Keratinocyte (primary cell): Measurements from ENCODE around the gene NUDT6. TPM values are rescaled to one million over a fixed set of nuclear protein-coding genes. Genes with fewer than 3 reads are reported as not detected.

Source experiments
- DNase-seq: peaks from one replicate; pipeline ENCODE4 v3.0.0-alpha.2; 2011; ENCODE audit warnings: low read depth, missing footprints, low spot score
- FAIRE-seq: peaks from 2 replicates; lab custom pipeline; 2011; peaks lifted over from hg19 to GRCh38; lab: Jason Lieb, UNC
- H2AFZ ChIP-seq: 2 replicates; pipeline ENCODE4 v1.6.0; 2012; ENCODE audit warnings: low read length, control low read depth, inconsistent platforms; ENCODE audit not compliant: control insufficient read depth
- H3K27ac ChIP-seq: 2 replicates; pipeline ENCODE4 v1.5.1; 2011; ENCODE audit warnings: low read length; ENCODE audit not compliant: control insufficient read depth, insufficient read depth
- H3K27me3 ChIP-seq: 3 replicates; pipeline ENCODE4 v1.6.0; 2011; ENCODE audit warnings: low read length; ENCODE audit not compliant: control insufficient read depth, insufficient read depth; ENCODE audit errors: extremely low read depth
- H3K36me3 ChIP-seq, 2 experiments: 2 replicates in 1 of 2; 3 replicates in 1 of 2; pipeline ENCODE4 v1.5.1; 2011; ENCODE audit warnings: low read length in 2 of 2, mild to moderate bottlenecking in 1 of 2; ENCODE audit not compliant: control insufficient read depth in 2 of 2, insufficient read depth in 2 of 2; ENCODE audit errors: extremely low read depth in 1 of 2
- H3K4me1 ChIP-seq: 3 replicates; pipeline ENCODE4 v1.5.1; 2011; ENCODE audit warnings: low read length; ENCODE audit not compliant: control insufficient read depth, insufficient read depth; ENCODE audit errors: extremely low read depth
- H3K4me2 ChIP-seq: 3 replicates; pipeline ENCODE4 v1.6.0; 2011; ENCODE audit warnings: low read depth, low read length; ENCODE audit not compliant: control insufficient read depth, insufficient read depth; ENCODE audit errors: extremely low read depth
- H3K4me3 ChIP-seq, 3 experiments: fragments of 200-600 bp in 1 of 3; sonication (generic) in 1 of 3; 2 replicates in 2 of 3; 3 replicates in 1 of 3; pipeline ENCODE4 v1.5.1; 2011 to 2016; ENCODE audit warnings: low read length in 3 of 3, mild to moderate bottlenecking in 3 of 3, control low read depth in 2 of 3, inconsistent platforms in 1 of 3, low read depth in 1 of 3, mixed read lengths in 1 of 3, mixed run types in 1 of 3, moderate library complexity in 1 of 3; ENCODE audit not compliant: control insufficient read depth in 2 of 3, insufficient read depth in 2 of 3; ENCODE audit errors: extremely low read depth in 1 of 3
- H3K79me2 ChIP-seq: 2 replicates; pipeline ENCODE4 v1.6.0; 2012; ENCODE audit warnings: low read length; ENCODE audit not compliant: control insufficient read depth, insufficient read depth
- H3K9ac ChIP-seq: 3 replicates; pipeline ENCODE4 v1.6.0; 2011; ENCODE audit warnings: low read length; ENCODE audit not compliant: control insufficient read depth, insufficient read depth; ENCODE audit errors: extremely low read depth
- H3K9me1 ChIP-seq: 3 replicates; pipeline ENCODE4 v1.6.0; 2011; ENCODE audit warnings: low read length; ENCODE audit not compliant: control insufficient read depth, insufficient read depth; ENCODE audit errors: extremely low read depth
- H3K9me3 ChIP-seq: 2 replicates; pipeline ENCODE4 v1.5.1; 2012; ENCODE audit warnings: low read depth, low read length; ENCODE audit not compliant: control insufficient read depth
- H4K20me1 ChIP-seq: 3 replicates; pipeline ENCODE4 v1.6.0; 2011; ENCODE audit warnings: low read length; ENCODE audit not compliant: control insufficient read depth, insufficient read depth; ENCODE audit errors: extremely low read depth
- CTCF ChIP-seq, 3 experiments: IDR thresholded peaks in 1 of 3; conservative IDR thresholded peaks in 1 of 3; optimal IDR thresholded peaks in 1 of 3; 2 replicates in 2 of 3; 3 replicates in 1 of 3; pipeline versions ENCODE3 to v1.5.1; 2011; ENCODE audit warnings: low read length in 3 of 3, mild to moderate bottlenecking in 3 of 3, moderate library complexity in 2 of 3, control low read depth in 1 of 3, inconsistent platforms in 1 of 3; ENCODE audit not compliant: insufficient read depth in 2 of 3; ENCODE audit errors: extremely low read depth in 1 of 3
- EZH2 ChIP-seq: IDR thresholded peaks from one replicate; pipeline ENCODE4 v1.6.1; 2012; ENCODE audit warnings: inconsistent platforms, mild to moderate bottlenecking, low read length, moderate library complexity
- dilution Hi-C: fragments of 300-500 bp; cut with MboI; formaldehyde crosslinking; loops from one replicate; pipeline ENCODE4 v1.7.0; 2020; ENCODE audit warnings: low sequenced_read_pairs; ENCODE audit not compliant: extremely low pct_ligation_motif_present
- polyA plus RNA-seq, 5 experiments: library from polyadenylated mRNA; depleted of rRNA in 3 of 5; stranded (reverse) in 3 of 5; stranded (forward) in 1 of 5; unstranded in 1 of 5; fragments of >200 nt; gene quantifications; 1 replicate in 1 of 5; 2 replicates in 3 of 5; 3 replicates in 1 of 5; pipeline versions ENCODE4 v1.2.1 to v1.2.3, GENCODE V29; 2011 to 2012; ENCODE audit warnings: missing spikeins in 2 of 5, low read depth in 1 of 5, low replicate concordance in 1 of 5

The NUDT6 gene
- polyA plus RNA-seq, 1 donor (not counting 4 experiments of a cell fraction or from before 2014, with no cell fraction given) = 6.9 TPM

- no peaks in the 10 kb centered on the region for H3K36me3 ChIP-seq
- H3K9me1 ChIP-seq = no peaks in the 10 kb centered on the region
- H3K4me2 ChIP-seq = no peak overlapping the region
- no peaks in the 10 kb centered on the region for H4K20me1 ChIP-seq
- H3K27me3 ChIP-seq = no peaks in the 10 kb centered on the region
- no peak overlapping the region for H3K9ac ChIP-seq
- DNase-seq (no peak), FAIRE-seq (peak; percentile 20)
- H3K4me3 ChIP-seq = no peak overlapping the region
- no peak overlapping the region for H2AFZ ChIP-seq
- TF ChIP-seq EZH2 (no peak), CTCF (optimal IDR thresholded peaks at IDR 0.05 in 1 of 3, IDR thresholded peaks at IDR 0.05 in 1 of 3, conservative IDR thresholded peaks at IDR 0.05 in 1 of 3; ENCODE audit: extremely low read depth in 1 of 3, insufficient read depth in 2 of 3, low read length in 3 of 3) (no peak)
- peaks cover under 1% of the 10 kb centered on the region for H3K4me1 ChIP-seq
- dilution Hi-C loops = loop anchor here (25.0 kb wide), 1 partner anchor 147 kb away; no protein-coding TSS in a partner anchor
- no peaks in the 10 kb centered on the region for H3K9me3 ChIP-seq
- no peaks in the 10 kb centered on the region for H3K79me2 ChIP-seq
- no peak overlapping the region for H3K27ac ChIP-seq
Measured at GRCh38 chr4:122909683-122910082, 12.7 kb downstream of the NUDT6 start.

GRCh38 chr4:122908223-122908622 lies 14.2 kb downstream of the NUDT6 start:
- TF ChIP-seq CTCF (optimal IDR thresholded peaks at IDR 0.05 in 1 of 3, IDR thresholded peaks at IDR 0.05 in 1 of 3, conservative IDR thresholded peaks at IDR 0.05 in 1 of 3; ENCODE audit: extremely low read depth in 1 of 3, insufficient read depth in 2 of 3, low read length in 3 of 3) (no peak), EZH2 (no peak)
- Histone ChIP-seq H3K9me3 (no peaks in the 10 kb centered on the region), H3K27ac (no peak overlapping the region), H2AFZ (no peak overlapping the region), H3K9me1 (no peaks in the 10 kb centered on the region), H3K9ac (no peak overlapping the region), H3K4me1 (no peaks in the 10 kb centered on the region), H3K4me2 (no peak overlapping the region), H3K4me3 (no peak overlapping the region), H3K79me2 (no peaks in the 10 kb centered on the region), H4K20me1 (no peaks in the 10 kb centered on the region), H3K27me3 (no peaks in the 10 kb centered on the region), H3K36me3 (no peaks in the 10 kb centered on the region)
- DNase-seq = no peak
- FAIRE-seq = no peak
- dilution Hi-C loops = loop anchor here (25.0 kb wide), 1 partner anchor 146 kb away; no protein-coding TSS in a partner anchor
